ENCODE results near the gene ATP5MC2. TPM values are rescaled to one million over a fixed set of nuclear protein-coding genes. Genes with fewer than 3 reads are reported as not detected.

ATP5MC2 gene
- polyA plus RNA-seq, 1 donor from 2014 or later: 331 TPM

DNA sequence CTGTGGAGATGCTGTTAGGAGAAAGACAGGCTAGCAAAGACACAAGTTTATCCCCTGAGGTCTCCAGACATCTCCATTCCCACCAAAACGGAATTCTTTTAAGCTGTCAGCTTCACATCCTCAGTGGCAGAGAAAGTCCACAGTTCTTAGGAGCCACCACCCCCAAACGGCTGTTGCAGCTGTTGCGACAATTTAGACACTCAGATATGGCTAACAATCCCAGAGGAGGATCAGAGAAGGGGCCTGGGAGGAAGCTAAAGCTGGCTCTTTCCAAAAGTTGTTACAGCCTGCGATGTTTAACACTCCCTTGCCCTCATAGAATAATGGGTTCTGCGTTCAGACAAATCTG, 1.9 kb upstream of the ATP5MC2 start:
- H3F3A ChIP-seq (ENCODE audit: insufficient read depth, low read length, poor library complexity, severe bottlenecking): no peaks in the 10 kb centered on the region
- no peak overlapping the region for H2AFZ ChIP-seq (ENCODE audit: low read depth, low read length)
- no peaks in the 10 kb centered on the region for H3K9me3 ChIP-seq (ENCODE audit: low read length)
- H3K79me2 ChIP-seq (replicated peaks; ENCODE audit: insufficient read depth, low read length): peaks cover 21% of the 10 kb centered on the region
- H3K4me3 ChIP-seq (ENCODE audit: low read length): no peak overlapping the region
- no peaks in the 10 kb centered on the region for H4K20me1 ChIP-seq (ENCODE audit: insufficient read depth)
- H3K9me2 ChIP-seq (ENCODE audit: insufficient read depth, low read length): no peaks in the 10 kb centered on the region
- H3K27ac ChIP-seq (ENCODE audit: low read length): peak overlapping the region; percentile 63
- H3K27me3 ChIP-seq (ENCODE audit: insufficient read depth, low read depth, low read length): no peaks in the 10 kb centered on the region
- no peak overlapping the region for H3K4me2 ChIP-seq (ENCODE audit: low read length)
- TF ChIP-seq MXI1 (conservative IDR thresholded peaks at IDR 0.05; ENCODE audit: poor library complexity, severe bottlenecking) (no peak), EZH2 (IDR thresholded peaks at IDR 0.05; ENCODE audit: borderline replicate concordance, insufficient read depth, low read length, poor library complexity, severe bottlenecking) (no peak), POLR2AphosphoS5 (IDR thresholded peaks at IDR 0.05) (no peak), TAF1 (IDR thresholded peaks at IDR 0.05; ENCODE audit: low read depth) (no peak), RAD21 (conservative IDR thresholded peaks at IDR 0.05) (no peak), EP300 (conservative IDR thresholded peaks at IDR 0.05; ENCODE audit: poor library complexity, severe bottlenecking) (no peak), SMC3 (conservative IDR thresholded peaks at IDR 0.05; ENCODE audit: poor library complexity) (no peak)
- TF ChIP-seq, protein P1, sequence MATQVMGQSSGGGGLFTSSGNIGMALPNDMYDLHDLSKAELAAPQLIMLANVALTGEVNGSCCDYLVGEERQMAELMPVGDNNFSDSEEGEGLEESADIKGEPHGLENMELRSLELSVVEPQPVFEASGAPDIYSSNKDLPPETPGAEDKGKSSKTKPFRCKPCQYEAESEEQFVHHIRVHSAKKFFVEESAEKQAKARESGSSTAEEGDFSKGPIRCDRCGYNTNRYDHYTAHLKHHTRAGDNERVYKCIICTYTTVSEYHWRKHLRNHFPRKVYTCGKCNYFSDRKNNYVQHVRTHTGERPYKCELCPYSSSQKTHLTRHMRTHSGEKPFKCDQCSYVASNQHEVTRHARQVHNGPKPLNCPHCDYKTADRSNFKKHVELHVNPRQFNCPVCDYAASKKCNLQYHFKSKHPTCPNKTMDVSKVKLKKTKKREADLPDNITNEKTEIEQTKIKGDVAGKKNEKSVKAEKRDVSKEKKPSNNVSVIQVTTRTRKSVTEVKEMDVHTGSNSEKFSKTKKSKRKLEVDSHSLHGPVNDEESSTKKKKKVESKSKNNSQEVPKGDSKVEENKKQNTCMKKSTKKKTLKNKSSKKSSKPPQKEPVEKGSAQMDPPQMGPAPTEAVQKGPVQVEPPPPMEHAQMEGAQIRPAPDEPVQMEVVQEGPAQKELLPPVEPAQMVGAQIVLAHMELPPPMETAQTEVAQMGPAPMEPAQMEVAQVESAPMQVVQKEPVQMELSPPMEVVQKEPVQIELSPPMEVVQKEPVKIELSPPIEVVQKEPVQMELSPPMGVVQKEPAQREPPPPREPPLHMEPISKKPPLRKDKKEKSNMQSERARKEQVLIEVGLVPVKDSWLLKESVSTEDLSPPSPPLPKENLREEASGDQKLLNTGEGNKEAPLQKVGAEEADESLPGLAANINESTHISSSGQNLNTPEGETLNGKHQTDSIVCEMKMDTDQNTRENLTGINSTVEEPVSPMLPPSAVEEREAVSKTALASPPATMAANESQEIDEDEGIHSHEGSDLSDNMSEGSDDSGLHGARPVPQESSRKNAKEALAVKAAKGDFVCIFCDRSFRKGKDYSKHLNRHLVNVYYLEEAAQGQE (IDR thresholded peaks at IDR 0.05; ENCODE audit: borderline replicate concordance): no peak
- TF ChIP-seq, protein P2, sequence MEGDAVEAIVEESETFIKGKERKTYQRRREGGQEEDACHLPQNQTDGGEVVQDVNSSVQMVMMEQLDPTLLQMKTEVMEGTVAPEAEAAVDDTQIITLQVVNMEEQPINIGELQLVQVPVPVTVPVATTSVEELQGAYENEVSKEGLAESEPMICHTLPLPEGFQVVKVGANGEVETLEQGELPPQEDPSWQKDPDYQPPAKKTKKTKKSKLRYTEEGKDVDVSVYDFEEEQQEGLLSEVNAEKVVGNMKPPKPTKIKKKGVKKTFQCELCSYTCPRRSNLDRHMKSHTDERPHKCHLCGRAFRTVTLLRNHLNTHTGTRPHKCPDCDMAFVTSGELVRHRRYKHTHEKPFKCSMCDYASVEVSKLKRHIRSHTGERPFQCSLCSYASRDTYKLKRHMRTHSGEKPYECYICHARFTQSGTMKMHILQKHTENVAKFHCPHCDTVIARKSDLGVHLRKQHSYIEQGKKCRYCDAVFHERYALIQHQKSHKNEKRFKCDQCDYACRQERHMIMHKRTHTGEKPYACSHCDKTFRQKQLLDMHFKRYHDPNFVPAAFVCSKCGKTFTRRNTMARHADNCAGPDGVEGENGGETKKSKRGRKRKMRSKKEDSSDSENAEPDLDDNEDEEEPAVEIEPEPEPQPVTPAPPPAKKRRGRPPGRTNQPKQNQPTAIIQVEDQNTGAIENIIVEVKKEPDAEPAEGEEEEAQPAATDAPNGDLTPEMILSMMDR (IDR thresholded peaks at IDR 0.05; ENCODE audit: poor library complexity, severe bottlenecking): no peak
- no peaks in the 10 kb centered on the region for H3K36me3 ChIP-seq (ENCODE audit: insufficient read depth, low read length)
- H3K9ac ChIP-seq (ENCODE audit: low read length): peak overlapping the region; percentile 51

DNA sequence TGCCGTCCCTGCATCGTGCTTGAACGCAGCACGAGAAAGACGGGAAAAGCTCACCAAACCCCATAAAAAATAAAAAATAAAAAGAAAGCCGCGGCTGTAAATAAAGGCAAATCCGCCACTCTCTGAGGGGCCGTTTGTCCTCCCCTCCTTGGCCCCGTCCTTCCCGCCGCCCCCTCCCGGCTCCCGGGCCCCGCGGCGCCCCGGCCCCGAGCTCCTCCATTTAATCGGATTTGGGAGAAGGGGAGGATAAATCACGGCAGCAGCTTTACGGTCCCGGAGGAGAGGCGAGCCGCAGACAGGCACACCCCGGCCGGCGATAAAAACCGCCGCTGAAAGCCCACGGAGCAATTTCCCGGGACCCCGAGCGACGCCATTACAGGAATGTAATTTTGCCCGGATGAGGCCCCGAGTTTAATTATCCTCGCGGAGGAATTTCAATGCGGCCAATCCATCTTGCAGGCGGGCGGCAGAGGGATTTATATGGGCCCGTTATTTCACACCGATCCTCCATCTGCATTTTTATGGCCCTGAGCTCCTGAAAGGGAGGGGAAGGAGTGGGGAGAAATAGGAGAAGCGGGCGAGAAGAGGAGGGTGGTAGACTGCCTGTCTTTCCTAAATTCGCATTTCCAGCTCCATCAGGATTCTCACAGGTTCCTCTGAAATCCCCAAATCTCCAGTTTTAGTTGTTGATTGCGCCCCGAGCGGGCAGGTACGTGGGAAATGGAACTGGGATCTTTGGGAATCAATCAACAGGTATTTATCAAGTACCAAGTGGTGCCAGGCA, 1.3 kb upstream of the ATP5MC2 start:
- Histone ChIP-seq H3K9me2 (ENCODE audit: insufficient read depth, low read length) (no peaks in the 10 kb centered on the region), H3K9me3 (ENCODE audit: low read length) (no peaks in the 10 kb centered on the region), H3K79me2 (replicated peaks; ENCODE audit: insufficient read depth, low read length) (peaks cover 21% of the 10 kb centered on the region), H2AFZ (ENCODE audit: low read depth, low read length) (peak overlapping the region; percentile 65), H3K4me3 (ENCODE audit: low read length) (peak overlapping the region; percentile 68), H3K27ac (ENCODE audit: low read length) (peak overlapping the region; percentile 63), H4K20me1 (ENCODE audit: insufficient read depth) (no peaks in the 10 kb centered on the region), H3F3A (ENCODE audit: insufficient read depth, low read length, poor library complexity, severe bottlenecking) (no peaks in the 10 kb centered on the region), H3K27me3 (ENCODE audit: insufficient read depth, low read depth, low read length) (no peaks in the 10 kb centered on the region), H3K36me3 (ENCODE audit: insufficient read depth, low read length) (no peaks in the 10 kb centered on the region), H3K9ac (ENCODE audit: low read length) (peak overlapping the region; percentile 51), H3K4me2 (ENCODE audit: low read length) (no peak overlapping the region)
- TF ChIP-seq EZH2 (IDR thresholded peaks at IDR 0.05; ENCODE audit: borderline replicate concordance, insufficient read depth, low read length, poor library complexity, severe bottlenecking) (no peak), RAD21 (conservative IDR thresholded peaks at IDR 0.05) (no peak), EP300 (conservative IDR thresholded peaks at IDR 0.05; ENCODE audit: poor library complexity, severe bottlenecking) (no peak)
- TF ChIP-seq, protein P2 (IDR thresholded peaks at IDR 0.05; ENCODE audit: poor library complexity, severe bottlenecking): no peak

All from neural cell (in vitro differentiated cells).